ENCODE data around the gene TRAF7. TPM values are rescaled to one million over a fixed set of nuclear protein-coding genes. Genes with fewer than 3 reads are reported as not detected.

TRAF7 gene
- total RNA-seq, 2 experiments from 2014 or later: 53.6 to 82.3 TPM

GRCh38 chr16:2174396-2175131, 19.0 kb downstream of the TRAF7 start:
- Histone ChIP-seq H4K20me1 (ENCODE audit: insufficient read depth, low read length) (no peaks in the 10 kb centered on the region), H3K4me2 (ENCODE audit: low read length) (no peak overlapping the region), H3K36me3 (ENCODE audit: insufficient read depth, low read length) (peaks cover 60% of the 10 kb centered on the region), H2AFZ (ENCODE audit: low read length) (no peak overlapping the region), H3K27ac (ENCODE audit: low read depth, low read length, poor library complexity, severe bottlenecking) (no peak overlapping the region), H3K9me3 (ENCODE audit: low read length) (no peaks in the 10 kb centered on the region), H3K4me3 (ENCODE audit: low read depth, low read length, poor library complexity, severe bottlenecking) (no peak overlapping the region), H3K79me2 (ENCODE audit: insufficient read depth, low read depth, low read length) (no peaks in the 10 kb centered on the region), H3K4me1 (ENCODE audit: insufficient read depth, low read length, poor library complexity, severe bottlenecking) (no peaks in the 10 kb centered on the region), H3K9me2 (ENCODE audit: insufficient read depth, low read length) (no peaks in the 10 kb centered on the region)
- CTCF ChIA-PET (ENCODE audit: unreplicated experiment): no interaction called here
- POLR2A ChIA-PET: no interaction called here
- no peak for TF ChIP-seq EZH2phosphoT487 (IDR thresholded peaks at IDR 0.05; ENCODE audit: borderline replicate concordance, low read depth, low read length)
- TF ChIP-seq, protein P1, sequence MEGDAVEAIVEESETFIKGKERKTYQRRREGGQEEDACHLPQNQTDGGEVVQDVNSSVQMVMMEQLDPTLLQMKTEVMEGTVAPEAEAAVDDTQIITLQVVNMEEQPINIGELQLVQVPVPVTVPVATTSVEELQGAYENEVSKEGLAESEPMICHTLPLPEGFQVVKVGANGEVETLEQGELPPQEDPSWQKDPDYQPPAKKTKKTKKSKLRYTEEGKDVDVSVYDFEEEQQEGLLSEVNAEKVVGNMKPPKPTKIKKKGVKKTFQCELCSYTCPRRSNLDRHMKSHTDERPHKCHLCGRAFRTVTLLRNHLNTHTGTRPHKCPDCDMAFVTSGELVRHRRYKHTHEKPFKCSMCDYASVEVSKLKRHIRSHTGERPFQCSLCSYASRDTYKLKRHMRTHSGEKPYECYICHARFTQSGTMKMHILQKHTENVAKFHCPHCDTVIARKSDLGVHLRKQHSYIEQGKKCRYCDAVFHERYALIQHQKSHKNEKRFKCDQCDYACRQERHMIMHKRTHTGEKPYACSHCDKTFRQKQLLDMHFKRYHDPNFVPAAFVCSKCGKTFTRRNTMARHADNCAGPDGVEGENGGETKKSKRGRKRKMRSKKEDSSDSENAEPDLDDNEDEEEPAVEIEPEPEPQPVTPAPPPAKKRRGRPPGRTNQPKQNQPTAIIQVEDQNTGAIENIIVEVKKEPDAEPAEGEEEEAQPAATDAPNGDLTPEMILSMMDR (conservative IDR thresholded peaks at IDR 0.05; ENCODE audit: low read length): no peak
- intact Hi-C loops (cut with micrococcal nuclease; ENCODE audit: unreplicated experiment): no loop called here
- BruUV-seq (replicated peaks): no TSS peak
- DNase-seq (ENCODE audit: low spot score): no peak

DNA sequence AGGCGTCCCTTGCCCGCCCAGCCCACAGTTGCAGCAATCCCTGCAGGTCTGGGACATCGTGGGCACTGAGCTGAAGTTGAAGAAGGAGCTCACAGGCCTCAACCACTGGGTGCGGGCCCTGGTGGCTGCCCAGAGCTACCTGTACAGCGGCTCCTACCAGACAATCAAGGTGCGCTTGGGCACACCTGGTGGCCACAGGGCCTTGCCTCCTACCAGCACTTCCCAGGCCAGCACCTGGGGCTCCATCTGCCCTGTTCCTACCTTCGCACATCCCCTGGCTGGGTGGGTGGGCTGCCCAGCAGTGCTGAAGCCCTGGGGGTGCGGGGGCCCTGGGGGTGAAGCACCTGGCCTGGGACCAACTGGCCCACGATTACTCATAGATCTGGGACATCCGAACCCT, 19.9 kb downstream of the TRAF7 start:
- no peaks in the 10 kb centered on the region for H3K79me2 ChIP-seq (ENCODE audit: insufficient read depth, low read depth, low read length)
- no peak for DNase-seq (ENCODE audit: low spot score)
- intact Hi-C loops (cut with micrococcal nuclease; ENCODE audit: unreplicated experiment): no loop called here
- TF ChIP-seq, protein P1 (conservative IDR thresholded peaks at IDR 0.05; ENCODE audit: low read length): no peak
- TF ChIP-seq EZH2phosphoT487 (IDR thresholded peaks at IDR 0.05; ENCODE audit: borderline replicate concordance, low read depth, low read length): no peak
- no peaks in the 10 kb centered on the region for H3K4me1 ChIP-seq (ENCODE audit: insufficient read depth, low read length, poor library complexity, severe bottlenecking)
- H3K9me2 ChIP-seq (ENCODE audit: insufficient read depth, low read length): no peaks in the 10 kb centered on the region
- POLR2A ChIA-PET: no interaction called here
- H3K36me3 ChIP-seq (ENCODE audit: insufficient read depth, low read length): peaks cover 60% of the 10 kb centered on the region
- H3K4me2 ChIP-seq (ENCODE audit: low read length): no peak overlapping the region
- H3K27ac ChIP-seq (ENCODE audit: low read depth, low read length, poor library complexity, severe bottlenecking): no peak overlapping the region
- no peak overlapping the region for H2AFZ ChIP-seq (ENCODE audit: low read length)
- H4K20me1 ChIP-seq (ENCODE audit: insufficient read depth, low read length): no peaks in the 10 kb centered on the region
- H3K4me3 ChIP-seq (ENCODE audit: low read depth, low read length, poor library complexity, severe bottlenecking): no peak overlapping the region
- no peaks in the 10 kb centered on the region for H3K9me3 ChIP-seq (ENCODE audit: low read length)
- CTCF ChIA-PET (ENCODE audit: unreplicated experiment): no interaction called here
- no TSS peak for BruUV-seq (replicated peaks)

GRCh38 chr16:2176047-2176446, 20.5 kb downstream of the TRAF7 start:
- ChIA-PET CTCF (ENCODE audit: unreplicated experiment) (no interaction called here), POLR2A (no interaction called here)
- Histone ChIP-seq H3K36me3 (ENCODE audit: insufficient read depth, low read length) (peaks cover 60% of the 10 kb centered on the region), H3K79me2 (ENCODE audit: insufficient read depth, low read depth, low read length) (no peaks in the 10 kb centered on the region), H4K20me1 (ENCODE audit: insufficient read depth, low read length) (no peaks in the 10 kb centered on the region), H3K27ac (ENCODE audit: low read depth, low read length, poor library complexity, severe bottlenecking) (no peak overlapping the region), H3K4me1 (ENCODE audit: insufficient read depth, low read length, poor library complexity, severe bottlenecking) (no peaks in the 10 kb centered on the region), H3K4me3 (ENCODE audit: low read depth, low read length, poor library complexity, severe bottlenecking) (no peak overlapping the region), H3K9me2 (ENCODE audit: insufficient read depth, low read length) (no peaks in the 10 kb centered on the region), H3K4me2 (ENCODE audit: low read length) (no peak overlapping the region), H3K9me3 (ENCODE audit: low read length) (no peaks in the 10 kb centered on the region), H2AFZ (ENCODE audit: low read length) (no peak overlapping the region)
- intact Hi-C loops (cut with micrococcal nuclease; ENCODE audit: unreplicated experiment): no loop called here
- no peak for TF ChIP-seq EZH2phosphoT487 (IDR thresholded peaks at IDR 0.05; ENCODE audit: borderline replicate concordance, low read depth, low read length)
- TF ChIP-seq, protein P1 (conservative IDR thresholded peaks at IDR 0.05; ENCODE audit: low read length): no peak
- DNase-seq (ENCODE audit: low spot score): no peak
- BruUV-seq (replicated peaks): no TSS peak
